SK-N-SH (cell line): ENCODE measurements around the gene B3GALT5. TPM values are rescaled to one million over a fixed set of nuclear protein-coding genes. Genes with fewer than 3 reads are reported as not detected.

ENCODE experiments used
- CTCF ChIA-PET: fragments of 300-600, 350-600 bp; formaldehyde crosslinking; extraction: SDS; loops from one replicate; lab custom pipeline; 2021; lab: Yijun Ruan, JAX
- POLR2A ChIA-PET: fragments of 350-600 bp; sonication (Branson Sonifier 250); formaldehyde crosslinking; extraction: SDS; loops from one replicate; lab custom pipeline; 2020; ENCODE audit warnings: antibody characterized with exemption, inconsistent platforms; lab: Yijun Ruan, JAX
- DNase-seq: peaks from one replicate; pipeline ENCODE4 v3.0.0; 2012
- H2AFZ ChIP-seq: fragments of 200-600 bp; sonication (generic); 2 replicates; pipeline ENCODE4 v1.8.1; 2016; ENCODE audit warnings: antibody characterized with exemption, mild to moderate bottlenecking, low read depth
- H3F3A ChIP-seq: fragments of 200-600 bp; sonication (generic); replicated peaks from 2 replicates; pipeline ENCODE3; 2016; ENCODE audit warnings: antibody characterized with exemption, mild to moderate bottlenecking; ENCODE audit not compliant: insufficient read depth
- H3K27ac ChIP-seq, 2 experiments: fragments of 200-500 bp in 1 of 2; fragments of 200-600 bp in 1 of 2; sonication (Bioruptor generic) in 1 of 2; sonication (generic), shearing (Covaris generic) in 1 of 2; 2 replicates each; pipeline versions ENCODE4 v1.5.1 to v1.6.1; 2014 to 2016; ENCODE audit warnings: low read depth in 2 of 2, inconsistent platforms in 1 of 2, low read length in 1 of 2, mild to moderate bottlenecking in 1 of 2, mixed read lengths in 1 of 2
- H3K27me3 ChIP-seq: fragments of 200-600 bp; sonication (generic), shearing (Covaris generic); 2 replicates; pipeline ENCODE4 v1.6.1; 2016; ENCODE audit warnings: mixed run types; ENCODE audit not compliant: insufficient read depth
- H3K36me3 ChIP-seq, 2 experiments: fragments of 200-500 bp in 1 of 2; fragments of 200-600 bp in 1 of 2; sonication (Bioruptor generic) in 1 of 2; sonication (generic) in 1 of 2; replicated peaks in 1 of 2; 2 replicates each; pipeline versions ENCODE3 to v1.5.1; 2014 to 2016; ENCODE audit warnings: low read length in 1 of 2, mild to moderate bottlenecking in 1 of 2; ENCODE audit not compliant: insufficient read depth in 2 of 2, control insufficient read depth in 1 of 2
- H3K4me1 ChIP-seq, 2 experiments: fragments of 200-500 bp in 1 of 2; fragments of 200-600 bp in 1 of 2; sonication (Bioruptor generic) in 1 of 2; sonication (generic), shearing (Covaris generic) in 1 of 2; 2 replicates each; pipeline versions ENCODE4 v1.5.1 to v1.6.1; 2014 to 2016; ENCODE audit warnings: low read depth in 1 of 2, low read length in 1 of 2, mixed run types in 1 of 2; ENCODE audit not compliant: insufficient read depth in 2 of 2, control insufficient read depth in 1 of 2
- H3K4me2 ChIP-seq: fragments of 200-600 bp; sonication (generic), shearing (Covaris generic); 2 replicates; pipeline ENCODE4 v1.6.1; 2017; ENCODE audit warnings: mixed run types
- H3K4me3 ChIP-seq, 2 experiments: fragments of 200-500 bp in 1 of 2; fragments of 200-600 bp in 1 of 2; sonication (Bioruptor generic) in 1 of 2; sonication (generic), shearing (Covaris generic) in 1 of 2; 2 replicates each; pipeline versions ENCODE4 v1.5.1 to v1.8.1; 2014 to 2016; ENCODE audit warnings: low read depth in 2 of 2, inconsistent platforms in 1 of 2, low read length in 1 of 2, mild to moderate bottlenecking in 1 of 2, mixed read lengths in 1 of 2, moderate library complexity in 1 of 2
- H3K79me2 ChIP-seq: fragments of 200-600 bp; sonication (generic); 2 replicates; pipeline ENCODE4 v1.8.1; 2017; ENCODE audit warnings: mild to moderate bottlenecking; ENCODE audit not compliant: insufficient read depth
- H3K9ac ChIP-seq: fragments of 200-600 bp; sonication (generic); 2 replicates; pipeline ENCODE4 v1.6.1; 2017; ENCODE audit warnings: mixed run types
- H3K9me2 ChIP-seq: fragments of 200-600 bp; sonication (generic); 2 replicates; pipeline ENCODE4 v1.6.1; 2017; ENCODE audit warnings: mixed run types
- H3K9me3 ChIP-seq: fragments of 200-600 bp; sonication (generic); 2 replicates; pipeline ENCODE4 v1.6.1; 2017; ENCODE audit warnings: mixed run types, mild to moderate bottlenecking, moderate library complexity
- H4K20me1 ChIP-seq: fragments of 200-600 bp; sonication (generic); 2 replicates; pipeline ENCODE4 v1.6.1; 2017; ENCODE audit warnings: mild to moderate bottlenecking, mixed run types; ENCODE audit not compliant: insufficient read depth
- EZH2phosphoT487 ChIP-seq: fragments of 200-600 bp; sonication (generic); IDR thresholded peaks from 2 replicates; pipeline ENCODE4 v1.6.1; 2017; ENCODE audit warnings: low read depth, mixed run types, mild to moderate bottlenecking, antibody characterized with exemption, moderate library complexity, borderline replicate concordance
- GABPA ChIP-seq: IDR thresholded peaks from 2 replicates; pipeline ENCODE4 v1.4.0; 2012; ENCODE audit warnings: low read depth, mild to moderate bottlenecking
- GATA2 ChIP-seq: sonication (generic); formaldehyde crosslinking; IDR thresholded peaks from 2 replicates; pipeline ENCODE4 v1.5.0; 2020; ENCODE audit warnings: mild to moderate bottlenecking, missing genetic modification reagents
- MXI1 ChIP-seq: IDR thresholded peaks from 2 replicates; pipeline ENCODE4 v1.6.1; 2012; ENCODE audit warnings: mild to moderate bottlenecking, low read depth, low read length, improper control_type of control experiment
- NFIC ChIP-seq: IDR thresholded peaks from 2 replicates; pipeline ENCODE4 v1.4.0; 2012; ENCODE audit warnings: borderline replicate concordance
- WGBS: methylation state at CpG from one replicate; pipeline ENCODE4 v1.1.6; 2017; ENCODE audit warnings: low lambda C conversion rate; 5-methylcytosine and 5-hydroxymethylcytosine counted together
- polyA plus RNA-seq, 3 experiments: library from polyadenylated mRNA; depleted of rRNA; stranded (reverse); fragments of >200 nt; gene quantifications; 2 replicates each; pipeline ENCODE4 v1.2.3, GENCODE V29; 2012
- TF ChIP-seq, protein P1 (sequence below): IDR thresholded peaks from 2 replicates; pipeline ENCODE4 v1.6.1; 2012; ENCODE audit warnings: mild to moderate bottlenecking, low read depth, low read length, moderate library complexity
- TF ChIP-seq, protein P2 (sequence below): fragments of 150-350 bp; IDR thresholded peaks from 2 replicates; pipeline ENCODE4 v1.6.1; 2016; ENCODE audit warnings: mild to moderate bottlenecking, low read depth, low read length
- TF ChIP-seq, protein P3 (sequence below): IDR thresholded peaks from 2 replicates; pipeline ENCODE4 v1.4.0; 2012; ENCODE audit warnings: low read depth
- TF ChIP-seq, protein P4 (sequence below): fragments of 150-350 bp; IDR thresholded peaks from 2 replicates; pipeline ENCODE4 v1.6.1; 2017; ENCODE audit warnings: antibody characterized with exemption, low read length, low read depth, borderline replicate concordance

B3GALT5 gene, protein sequence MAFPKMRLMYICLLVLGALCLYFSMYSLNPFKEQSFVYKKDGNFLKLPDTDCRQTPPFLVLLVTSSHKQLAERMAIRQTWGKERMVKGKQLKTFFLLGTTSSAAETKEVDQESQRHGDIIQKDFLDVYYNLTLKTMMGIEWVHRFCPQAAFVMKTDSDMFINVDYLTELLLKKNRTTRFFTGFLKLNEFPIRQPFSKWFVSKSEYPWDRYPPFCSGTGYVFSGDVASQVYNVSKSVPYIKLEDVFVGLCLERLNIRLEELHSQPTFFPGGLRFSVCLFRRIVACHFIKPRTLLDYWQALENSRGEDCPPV
- 0.35 and 0.36 TPM in 2 replicates for polyA plus RNA-seq (2012; rRNA removed)
- polyA plus RNA-seq (2012; cell fraction: cytosol; rRNA removed): 0.20 and 0.21 TPM in 2 replicates
- polyA plus RNA-seq (2012; cell fraction: nucleus; rRNA removed): 0.89 and 1.0 TPM in 2 replicates

DNA sequence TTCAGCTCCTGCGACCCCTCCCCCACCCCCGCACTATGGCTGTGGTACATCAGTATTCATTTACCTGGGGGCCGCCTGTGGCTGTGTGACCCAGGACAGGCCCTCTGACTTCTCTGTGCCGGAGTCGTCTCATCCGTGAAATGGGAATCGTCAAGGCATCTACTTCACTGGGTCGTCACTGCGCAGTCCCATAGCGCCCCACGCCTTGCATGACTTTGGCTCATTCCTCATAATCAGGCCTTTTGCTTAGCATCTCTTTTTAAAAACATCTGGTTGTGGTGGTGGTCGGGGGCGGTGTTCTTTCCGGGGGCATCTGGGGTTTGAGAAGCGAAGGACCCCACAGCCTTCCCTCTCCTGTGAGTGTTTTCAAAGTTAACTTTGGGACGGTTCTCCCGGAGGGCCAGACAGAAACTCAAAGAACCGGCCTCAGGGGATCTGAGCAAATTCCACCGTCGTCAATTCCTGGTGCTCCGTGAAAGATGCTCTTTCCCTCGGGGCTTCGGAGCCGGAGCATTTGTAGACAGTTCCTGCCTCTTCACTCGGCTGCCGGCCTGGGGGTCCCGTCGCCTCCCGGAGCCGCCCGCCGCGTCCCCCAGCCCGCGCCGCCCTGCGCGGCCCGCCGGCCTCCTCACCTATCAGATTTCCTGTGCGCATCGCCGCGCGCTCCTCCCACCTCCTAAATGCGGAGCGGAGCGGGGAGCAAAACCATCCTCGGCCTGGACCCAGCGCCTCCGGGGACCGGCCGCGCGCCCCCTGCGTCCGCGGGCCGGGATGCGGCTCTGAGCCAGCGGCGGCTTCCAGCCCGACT is at the start of gene B3GALT5:
B3GALT5 (plus strand) TSS at position 708 of the 808 bp plus-strand sequence. CDS start 47,620 bp downstream, outside the sequence.
- Histone ChIP-seq H3K27ac (no peak within 1 kb of the TSS), H3K4me2 (peak within 1 kb of the TSS; percentile 78), H3K36me3 (peaks cover 0 to 2% of the 10 kb centered on the region in 2 experiments), H3K79me2 (no peaks in the 10 kb centered on the region), H3K4me3 (peak within 1 kb of the TSS; percentile 58 to 68), H4K20me1 (no peaks in the 10 kb centered on the region), H3K27me3 (no peaks in the 10 kb centered on the region), H3F3A (no peaks in the 10 kb centered on the region), H3K9me2 (no peaks in the 10 kb centered on the region), H3K9me3 (no peaks in the 10 kb centered on the region), H2AFZ (peak within 1 kb of the TSS; percentile 94), H3K9ac (peak within 1 kb of the TSS; percentile 41; the same call in 1 of the 2 replicates), H3K4me1 (peaks cover 0 to 8% of the 10 kb centered on the region in 2 experiments; a peak in 2 of 4 replicates)
- no peak for TF ChIP-seq EZH2phosphoT487
- TF ChIP-seq, protein P1, sequence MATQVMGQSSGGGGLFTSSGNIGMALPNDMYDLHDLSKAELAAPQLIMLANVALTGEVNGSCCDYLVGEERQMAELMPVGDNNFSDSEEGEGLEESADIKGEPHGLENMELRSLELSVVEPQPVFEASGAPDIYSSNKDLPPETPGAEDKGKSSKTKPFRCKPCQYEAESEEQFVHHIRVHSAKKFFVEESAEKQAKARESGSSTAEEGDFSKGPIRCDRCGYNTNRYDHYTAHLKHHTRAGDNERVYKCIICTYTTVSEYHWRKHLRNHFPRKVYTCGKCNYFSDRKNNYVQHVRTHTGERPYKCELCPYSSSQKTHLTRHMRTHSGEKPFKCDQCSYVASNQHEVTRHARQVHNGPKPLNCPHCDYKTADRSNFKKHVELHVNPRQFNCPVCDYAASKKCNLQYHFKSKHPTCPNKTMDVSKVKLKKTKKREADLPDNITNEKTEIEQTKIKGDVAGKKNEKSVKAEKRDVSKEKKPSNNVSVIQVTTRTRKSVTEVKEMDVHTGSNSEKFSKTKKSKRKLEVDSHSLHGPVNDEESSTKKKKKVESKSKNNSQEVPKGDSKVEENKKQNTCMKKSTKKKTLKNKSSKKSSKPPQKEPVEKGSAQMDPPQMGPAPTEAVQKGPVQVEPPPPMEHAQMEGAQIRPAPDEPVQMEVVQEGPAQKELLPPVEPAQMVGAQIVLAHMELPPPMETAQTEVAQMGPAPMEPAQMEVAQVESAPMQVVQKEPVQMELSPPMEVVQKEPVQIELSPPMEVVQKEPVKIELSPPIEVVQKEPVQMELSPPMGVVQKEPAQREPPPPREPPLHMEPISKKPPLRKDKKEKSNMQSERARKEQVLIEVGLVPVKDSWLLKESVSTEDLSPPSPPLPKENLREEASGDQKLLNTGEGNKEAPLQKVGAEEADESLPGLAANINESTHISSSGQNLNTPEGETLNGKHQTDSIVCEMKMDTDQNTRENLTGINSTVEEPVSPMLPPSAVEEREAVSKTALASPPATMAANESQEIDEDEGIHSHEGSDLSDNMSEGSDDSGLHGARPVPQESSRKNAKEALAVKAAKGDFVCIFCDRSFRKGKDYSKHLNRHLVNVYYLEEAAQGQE: no peak
- TF ChIP-seq NFIC: no peak
- TF ChIP-seq, protein P2, sequence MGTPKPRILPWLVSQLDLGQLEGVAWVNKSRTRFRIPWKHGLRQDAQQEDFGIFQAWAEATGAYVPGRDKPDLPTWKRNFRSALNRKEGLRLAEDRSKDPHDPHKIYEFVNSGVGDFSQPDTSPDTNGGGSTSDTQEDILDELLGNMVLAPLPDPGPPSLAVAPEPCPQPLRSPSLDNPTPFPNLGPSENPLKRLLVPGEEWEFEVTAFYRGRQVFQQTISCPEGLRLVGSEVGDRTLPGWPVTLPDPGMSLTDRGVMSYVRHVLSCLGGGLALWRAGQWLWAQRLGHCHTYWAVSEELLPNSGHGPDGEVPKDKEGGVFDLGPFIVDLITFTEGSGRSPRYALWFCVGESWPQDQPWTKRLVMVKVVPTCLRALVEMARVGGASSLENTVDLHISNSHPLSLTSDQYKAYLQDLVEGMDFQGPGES: no peak
- no peak for TF ChIP-seq GATA2 (CRISPR knock-in tag)
- TF ChIP-seq, protein P3, sequence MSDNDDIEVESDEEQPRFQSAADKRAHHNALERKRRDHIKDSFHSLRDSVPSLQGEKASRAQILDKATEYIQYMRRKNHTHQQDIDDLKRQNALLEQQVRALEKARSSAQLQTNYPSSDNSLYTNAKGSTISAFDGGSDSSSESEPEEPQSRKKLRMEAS: no peak
- TF ChIP-seq GABPA: no peak
- no peak for TF ChIP-seq MXI1
- TF ChIP-seq, protein P4, sequence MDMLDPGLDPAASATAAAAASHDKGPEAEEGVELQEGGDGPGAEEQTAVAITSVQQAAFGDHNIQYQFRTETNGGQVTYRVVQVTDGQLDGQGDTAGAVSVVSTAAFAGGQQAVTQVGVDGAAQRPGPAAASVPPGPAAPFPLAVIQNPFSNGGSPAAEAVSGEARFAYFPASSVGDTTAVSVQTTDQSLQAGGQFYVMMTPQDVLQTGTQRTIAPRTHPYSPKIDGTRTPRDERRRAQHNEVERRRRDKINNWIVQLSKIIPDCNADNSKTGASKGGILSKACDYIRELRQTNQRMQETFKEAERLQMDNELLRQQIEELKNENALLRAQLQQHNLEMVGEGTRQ: no peak
- WGBS: 38% methylated on average over 25 of the region's 63 CpGs
- POLR2A ChIA-PET: interaction anchor here (1.7 kb wide), 1 partner anchor 64 kb away, joined by 5 read pairs; no protein-coding TSS in a partner anchor
- peak; percentile 88 for DNase-seq
- CTCF ChIA-PET: interaction anchor here (1.3 to 2.1 kb wide), 2 partner anchors 15 to 64 kb away, joined by 3 to 8 read pairs; no protein-coding TSS in a partner anchor
